HFF-Myc (cell line): ENCODE measurements around the gene EPHA4.

Source experiments
- DNase-seq: peaks from one replicate; pipeline ENCODE4 v3.0.0-alpha.2; 2011; ENCODE audit warnings: low read depth; ENCODE audit errors: extremely low read depth
- H3K4me3 ChIP-seq: replicated peaks from 2 replicates; pipeline ENCODE4 v1.5.1; 2011; ENCODE audit warnings: low read depth, mild to moderate bottlenecking, control low read depth, low read length
- CTCF ChIP-seq: IDR thresholded peaks from 2 replicates; pipeline ENCODE4 v1.5.1; 2012; ENCODE audit warnings: mild to moderate bottlenecking, low read depth, low read length, control low read depth; ENCODE audit errors: missing control alignments

EPHA4 gene

GRCh38 chr2:221380062-221380461, 192.0 kb downstream of the EPHA4 start:
- no peak for DNase-seq
- no peak for TF ChIP-seq CTCF
- H3K4me3 ChIP-seq = no peak overlapping the region

DNA sequence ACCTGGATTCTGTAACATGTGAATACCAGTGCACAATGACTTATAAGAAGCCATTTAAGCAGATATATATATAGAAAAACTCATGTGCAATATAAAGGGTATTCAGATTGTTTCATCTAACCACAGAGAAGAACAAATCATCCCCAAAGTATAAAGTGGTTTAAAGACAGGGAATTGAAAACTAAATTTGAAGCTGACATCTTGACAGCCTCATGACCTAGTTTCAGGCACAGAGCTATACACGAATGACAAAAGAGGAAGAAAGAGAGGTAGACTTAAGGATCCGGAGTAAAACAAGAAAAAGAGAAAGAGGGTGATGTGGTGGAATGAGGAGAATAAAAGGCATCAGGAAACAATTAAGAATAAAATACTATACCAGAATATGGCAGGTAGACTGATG, 194.5 kb downstream of the EPHA4 start:
- no peak overlapping the region for H3K4me3 ChIP-seq
- no peak for TF ChIP-seq CTCF
- no peak for DNase-seq

- no peak for TF ChIP-seq CTCF
- DNase-seq = no peak
- H3K4me3 ChIP-seq = no peak overlapping the region
Measured at GRCh38 chr2:221377066-221377465, 195.0 kb downstream of the EPHA4 start.

DNA sequence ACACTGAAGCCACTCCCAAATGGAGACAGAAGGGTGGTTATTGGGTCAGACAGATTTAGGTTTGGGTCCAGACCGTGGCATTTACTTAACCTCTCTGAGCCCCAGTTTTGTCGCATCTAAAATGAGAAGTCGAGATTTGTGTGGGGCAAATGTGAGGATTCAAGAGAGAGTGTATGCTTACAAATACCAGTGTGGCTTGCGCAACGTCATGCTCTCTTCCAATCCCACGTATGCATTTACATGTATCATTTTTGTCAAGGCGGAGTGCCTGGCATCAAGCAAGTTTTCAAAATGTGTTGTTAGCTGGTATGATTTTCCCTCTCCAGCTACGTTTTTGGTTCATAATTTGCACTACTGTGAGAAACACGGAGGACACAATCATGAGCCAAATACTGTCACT, 197.9 kb downstream of the EPHA4 start:
- no peak for TF ChIP-seq CTCF
- H3K4me3 ChIP-seq = no peak overlapping the region
- no peak for DNase-seq

DNA sequence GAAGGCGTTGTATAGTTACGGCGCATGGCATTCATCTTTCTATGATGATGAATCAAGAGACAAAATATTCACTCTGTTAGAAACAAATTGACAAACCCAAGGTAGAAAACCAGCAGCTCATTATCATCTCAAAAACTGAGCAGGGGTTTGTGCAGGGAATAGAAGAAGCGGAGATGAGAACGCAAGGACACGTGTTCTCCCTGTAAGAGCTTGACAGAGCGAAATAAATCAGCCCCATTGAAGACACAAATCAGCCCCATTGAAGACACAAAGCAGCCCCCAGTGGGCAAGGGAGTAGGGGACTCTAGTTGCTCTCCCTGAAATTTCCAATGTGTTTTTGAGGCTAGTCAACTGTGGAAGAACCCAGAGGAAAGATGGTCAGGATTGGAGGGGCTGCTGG, 199.2 kb downstream of the EPHA4 start:
- no peak for TF ChIP-seq CTCF
- H3K4me3 ChIP-seq = no peak overlapping the region
- no peak for DNase-seq

DNA sequence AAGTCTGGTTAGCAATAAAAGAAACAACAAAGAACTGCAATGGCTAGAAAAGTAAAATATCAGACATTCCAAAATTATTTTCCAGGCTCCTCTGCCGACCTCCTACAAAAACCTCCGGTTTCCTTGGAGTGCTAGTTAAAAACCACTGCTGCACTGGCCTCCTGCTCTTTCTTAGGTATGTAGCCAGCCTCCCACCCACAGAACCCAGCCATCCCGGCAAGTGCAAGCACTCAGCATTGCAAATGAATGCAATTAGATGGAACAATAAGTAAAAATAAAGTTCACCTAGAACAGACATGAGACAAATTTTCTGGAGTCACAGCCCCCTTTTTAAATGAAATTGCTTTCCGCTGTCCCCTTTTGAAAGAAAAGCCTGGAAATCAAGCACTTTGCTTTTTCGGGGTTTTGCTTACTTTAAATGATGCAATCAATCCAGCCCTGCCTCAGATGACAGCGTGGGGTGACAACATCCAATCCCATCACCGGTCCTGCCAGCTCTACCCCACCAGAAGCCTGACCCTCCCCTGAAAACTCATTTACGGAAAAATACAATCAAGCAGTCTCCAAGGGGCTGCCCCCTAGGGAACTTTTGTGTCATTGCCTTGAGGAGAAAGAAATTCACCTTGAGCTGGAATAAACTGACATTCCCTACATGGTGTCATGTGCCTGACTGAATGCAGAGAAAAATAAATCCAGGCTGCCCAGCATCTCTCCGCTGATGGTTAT, 199.8 kb downstream of the EPHA4 start:
- TF ChIP-seq CTCF = no peak
- DNase-seq = no peak
- H3K4me3 ChIP-seq = no peak overlapping the region

GRCh38 chr2:221371347-221371746, 200.8 kb downstream of the EPHA4 start:
- DNase-seq = no peak
- no peak for TF ChIP-seq CTCF
- no peak overlapping the region for H3K4me3 ChIP-seq
